Glomerular visceral epithelial cell (primary cell): ENCODE measurements around the gene TRPC1.

Source experiments
- DNase-seq: peaks from one replicate; pipeline ENCODE4 v3.0.0-alpha.2; 2016; ENCODE audit errors: extremely low spot score

Gene TRPC1

GRCh38 chr3:142837526-142837925 is 113.7 kb downstream of the TRPC1 start:
- no peak for DNase-seq

- DNase-seq = no peak
Observed at GRCh38 chr3:142839831-142840230, 116.0 kb downstream of the TRPC1 start.

- DNase-seq = peak; percentile 25
Observed at GRCh38 chr3:142844339-142844977, 120.6 kb downstream of the TRPC1 start.

GRCh38 chr3:142846779-142847577 is 123.1 kb downstream of the TRPC1 start:
- no peak for DNase-seq

GRCh38 chr3:142849148-142849547 is 125.3 kb downstream of the TRPC1 start:
- DNase-seq = no peak

- peak; percentile 79 for DNase-seq
Observed at GRCh38 chr3:142850395-142851023, 126.7 kb downstream of the TRPC1 start.

GRCh38 chr3:142852009-142852408 is 128.2 kb downstream of the TRPC1 start:
- DNase-seq = no peak

- peak; percentile 89 for DNase-seq
Observed at GRCh38 chr3:142853270-142854168, 129.7 kb downstream of the TRPC1 start.

- peak; percentile 54 for DNase-seq
Observed at GRCh38 chr3:142857056-142857455, 133.2 kb downstream of the TRPC1 start.
